Measurements from ENCODE around the gene SPDEF. TPM values are rescaled to one million over a fixed set of nuclear protein-coding genes. Genes with fewer than 3 reads are reported as not detected.

Gene SPDEF
- total RNA-seq, 1 experiment from 2014 or later: 0.85 TPM

DNA sequence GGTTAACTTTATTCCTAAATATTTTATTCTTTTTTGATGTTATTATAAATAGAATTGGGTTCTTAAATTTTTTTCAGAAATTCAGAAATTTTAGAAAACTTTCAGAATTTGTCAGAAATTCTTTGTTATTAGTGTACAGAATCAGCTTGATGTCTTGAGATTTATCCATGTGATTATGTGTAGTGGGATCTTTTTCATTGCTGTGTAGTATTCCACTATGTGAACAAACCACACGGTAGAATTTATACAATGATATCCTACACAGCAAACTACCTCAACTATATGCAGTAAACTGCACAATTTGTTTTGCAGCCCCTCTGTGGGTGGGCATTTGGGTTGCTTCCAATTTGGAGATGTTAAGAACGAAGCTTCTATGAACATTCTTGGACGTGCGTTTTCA is 46.3 kb downstream of the SPDEF start:
- Histone ChIP-seq H3K27ac (no peak overlapping the region), H3K9me2 (ENCODE audit: insufficient read depth) (no peaks in the 10 kb centered on the region), H3K27me3 (ENCODE audit: insufficient read depth, low read depth) (no peaks in the 10 kb centered on the region), H3K79me2 (ENCODE audit: low read depth) (no peaks in the 10 kb centered on the region), H3K4me3 (no peak overlapping the region), H3F3A (ENCODE audit: insufficient read depth, low read depth) (0 out of 2 replicates have a peak, but pooled peaks cover 7% of the 10 kb centered on the region), H3K36me3 (ENCODE audit: low read depth) (no peaks in the 10 kb centered on the region), H3K4me1 (replicated peaks; ENCODE audit: insufficient read depth) (no peaks in the 10 kb centered on the region), H3K4me2 (no peak overlapping the region), H4K20me1 (ENCODE audit: insufficient read depth) (no peaks in the 10 kb centered on the region), H3K9me3 (ENCODE audit: insufficient read depth, low read depth) (no peaks in the 10 kb centered on the region; the same call in 1 of the 2 replicates), H2AFZ (no peak overlapping the region)
- TF ChIP-seq, protein P1, sequence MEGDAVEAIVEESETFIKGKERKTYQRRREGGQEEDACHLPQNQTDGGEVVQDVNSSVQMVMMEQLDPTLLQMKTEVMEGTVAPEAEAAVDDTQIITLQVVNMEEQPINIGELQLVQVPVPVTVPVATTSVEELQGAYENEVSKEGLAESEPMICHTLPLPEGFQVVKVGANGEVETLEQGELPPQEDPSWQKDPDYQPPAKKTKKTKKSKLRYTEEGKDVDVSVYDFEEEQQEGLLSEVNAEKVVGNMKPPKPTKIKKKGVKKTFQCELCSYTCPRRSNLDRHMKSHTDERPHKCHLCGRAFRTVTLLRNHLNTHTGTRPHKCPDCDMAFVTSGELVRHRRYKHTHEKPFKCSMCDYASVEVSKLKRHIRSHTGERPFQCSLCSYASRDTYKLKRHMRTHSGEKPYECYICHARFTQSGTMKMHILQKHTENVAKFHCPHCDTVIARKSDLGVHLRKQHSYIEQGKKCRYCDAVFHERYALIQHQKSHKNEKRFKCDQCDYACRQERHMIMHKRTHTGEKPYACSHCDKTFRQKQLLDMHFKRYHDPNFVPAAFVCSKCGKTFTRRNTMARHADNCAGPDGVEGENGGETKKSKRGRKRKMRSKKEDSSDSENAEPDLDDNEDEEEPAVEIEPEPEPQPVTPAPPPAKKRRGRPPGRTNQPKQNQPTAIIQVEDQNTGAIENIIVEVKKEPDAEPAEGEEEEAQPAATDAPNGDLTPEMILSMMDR (conservative IDR thresholded peaks at IDR 0.05): no peak
- no peak for TF ChIP-seq EZH2 (IDR thresholded peaks at IDR 0.05; ENCODE audit: low read depth)
- intact Hi-C loops (cut with micrococcal nuclease; ENCODE audit: unreplicated experiment): no loop called here
- no peak for DNase-seq
- POLR2A ChIA-PET (ENCODE audit: unreplicated experiment): no interaction called here
- CTCF ChIA-PET: no interaction called here
- BruUV-seq (replicated peaks): no TSS peak

DNA sequence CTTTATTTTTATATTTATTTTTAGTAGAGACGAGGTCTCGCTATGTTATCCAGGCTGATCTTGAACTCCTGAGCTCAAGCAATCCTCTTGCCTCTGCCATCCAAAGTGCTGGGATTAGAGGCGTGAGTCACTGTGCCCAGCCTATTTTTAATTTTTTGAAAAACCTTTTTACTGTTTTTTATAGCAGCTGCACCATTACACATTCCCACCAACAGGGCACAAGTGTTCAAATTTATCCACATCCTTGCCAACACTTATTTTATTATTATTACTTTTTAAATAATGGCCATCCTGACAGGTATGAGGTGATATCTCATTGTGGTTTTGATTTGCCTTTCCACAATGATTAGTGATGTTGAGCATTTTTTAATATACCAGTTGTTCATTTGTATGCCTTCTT is 47.7 kb downstream of the SPDEF start:
- CTCF ChIA-PET: no interaction called here

DNA sequence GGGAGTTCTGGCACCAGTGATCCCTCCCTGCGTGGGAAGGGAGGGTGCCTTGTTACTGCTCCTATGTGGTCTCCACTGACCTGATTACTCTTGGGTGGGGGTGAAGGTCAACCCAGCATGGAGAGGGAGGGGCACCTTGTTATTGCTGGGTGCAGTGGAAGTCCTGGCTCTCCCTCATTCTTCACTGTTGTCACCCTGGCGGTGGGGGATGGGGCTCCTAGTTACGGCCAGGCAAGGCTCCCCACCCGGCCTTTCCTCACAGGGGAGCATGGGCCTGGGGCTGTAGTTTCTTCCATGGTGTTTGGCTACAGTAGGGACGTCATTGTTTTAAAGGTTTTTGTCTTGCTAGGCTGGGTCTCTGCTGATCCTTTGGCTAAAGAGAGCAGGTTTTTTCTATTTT is 49.4 kb downstream of the SPDEF start:
- intact Hi-C loops (cut with micrococcal nuclease; ENCODE audit: unreplicated experiment): no loop called here
- no peaks in the 10 kb centered on the region; the same call in 1 of the 2 replicates for H3K9me3 ChIP-seq (ENCODE audit: insufficient read depth, low read depth)
- H3K4me2 ChIP-seq: no peak overlapping the region
- no peaks in the 10 kb centered on the region for H3K36me3 ChIP-seq (ENCODE audit: low read depth)
- no peak for DNase-seq
- no peaks in the 10 kb centered on the region for H3K79me2 ChIP-seq (ENCODE audit: low read depth)
- TF ChIP-seq, protein P1 (conservative IDR thresholded peaks at IDR 0.05): no peak
- TF ChIP-seq EZH2 (IDR thresholded peaks at IDR 0.05; ENCODE audit: low read depth): no peak
- H4K20me1 ChIP-seq (ENCODE audit: insufficient read depth): no peaks in the 10 kb centered on the region
- CTCF ChIA-PET: no interaction called here
- no peak overlapping the region for H3K4me3 ChIP-seq
- H3F3A ChIP-seq (ENCODE audit: insufficient read depth, low read depth): 0 out of 2 replicates have a peak, but pooled peaks cover 7% of the 10 kb centered on the region
- H3K9me2 ChIP-seq (ENCODE audit: insufficient read depth): no peaks in the 10 kb centered on the region
- H2AFZ ChIP-seq: no peak overlapping the region
- H3K27ac ChIP-seq: no peak overlapping the region
- no peaks in the 10 kb centered on the region for H3K4me1 ChIP-seq (replicated peaks; ENCODE audit: insufficient read depth)
- BruUV-seq (replicated peaks): no TSS peak
- POLR2A ChIA-PET (ENCODE audit: unreplicated experiment): interaction anchor here (0.6 kb wide), 1 partner anchor 263 kb away, joined by 6 read pairs; no protein-coding TSS in a partner anchor
- no peaks in the 10 kb centered on the region for H3K27me3 ChIP-seq (ENCODE audit: insufficient read depth, low read depth)

More for the DNA sequence above, 47.7 kb downstream of the SPDEF start:
- no peak for DNase-seq
- Histone ChIP-seq H3F3A (ENCODE audit: insufficient read depth, low read depth) (0 out of 2 replicates have a peak, but pooled peaks cover 7% of the 10 kb centered on the region), H3K27me3 (ENCODE audit: insufficient read depth, low read depth) (no peaks in the 10 kb centered on the region), H2AFZ (no peak overlapping the region), H3K4me2 (no peak overlapping the region), H3K4me1 (replicated peaks; ENCODE audit: insufficient read depth) (no peaks in the 10 kb centered on the region), H3K27ac (no peak overlapping the region), H3K9me2 (ENCODE audit: insufficient read depth) (no peaks in the 10 kb centered on the region), H3K36me3 (ENCODE audit: low read depth) (no peaks in the 10 kb centered on the region), H3K79me2 (ENCODE audit: low read depth) (no peaks in the 10 kb centered on the region), H4K20me1 (ENCODE audit: insufficient read depth) (no peaks in the 10 kb centered on the region), H3K9me3 (ENCODE audit: insufficient read depth, low read depth) (no peaks in the 10 kb centered on the region; the same call in 1 of the 2 replicates), H3K4me3 (no peak overlapping the region)
- intact Hi-C loops (cut with micrococcal nuclease; ENCODE audit: unreplicated experiment): no loop called here
- POLR2A ChIA-PET (ENCODE audit: unreplicated experiment): no interaction called here
- no peak for TF ChIP-seq EZH2 (IDR thresholded peaks at IDR 0.05; ENCODE audit: low read depth)
- TF ChIP-seq, protein P1 (conservative IDR thresholded peaks at IDR 0.05): 0 out of 2 replicates have a peak, but pooled peaks have one; percentile 27
- no TSS peak for BruUV-seq (replicated peaks)
